GM12892 (cell line): Measurements from ENCODE around the gene PRTN3.
A peak's percentile ranks its signal among the peaks of the same experiment; 100 is the strongest.

Source experiments
- DNase-seq: peaks from one replicate; pipeline ENCODE4 v3.0.0; 2011; ENCODE audit not compliant: insufficient read length
- FAIRE-seq: peaks from 2 replicates; lab custom pipeline; 2011; peaks lifted over from hg19 to GRCh38; lab: Jason Lieb, UNC
- POLR2A ChIP-seq: IDR thresholded peaks from 2 replicates; pipeline ENCODE4 v1.6.1; 2011; ENCODE audit warnings: low read depth, low read length, control low read depth
- POLR2AphosphoS5 ChIP-seq: IDR thresholded peaks from 2 replicates; pipeline ENCODE4 v1.6.1; 2011; ENCODE audit warnings: low read depth, low read length, control low read depth
- TAF1 ChIP-seq: IDR thresholded peaks from 2 replicates; pipeline ENCODE4 v1.6.1; 2011; ENCODE audit warnings: low read depth, mild to moderate bottlenecking, control low read depth, low read length, borderline replicate concordance

The PRTN3 gene

DNA sequence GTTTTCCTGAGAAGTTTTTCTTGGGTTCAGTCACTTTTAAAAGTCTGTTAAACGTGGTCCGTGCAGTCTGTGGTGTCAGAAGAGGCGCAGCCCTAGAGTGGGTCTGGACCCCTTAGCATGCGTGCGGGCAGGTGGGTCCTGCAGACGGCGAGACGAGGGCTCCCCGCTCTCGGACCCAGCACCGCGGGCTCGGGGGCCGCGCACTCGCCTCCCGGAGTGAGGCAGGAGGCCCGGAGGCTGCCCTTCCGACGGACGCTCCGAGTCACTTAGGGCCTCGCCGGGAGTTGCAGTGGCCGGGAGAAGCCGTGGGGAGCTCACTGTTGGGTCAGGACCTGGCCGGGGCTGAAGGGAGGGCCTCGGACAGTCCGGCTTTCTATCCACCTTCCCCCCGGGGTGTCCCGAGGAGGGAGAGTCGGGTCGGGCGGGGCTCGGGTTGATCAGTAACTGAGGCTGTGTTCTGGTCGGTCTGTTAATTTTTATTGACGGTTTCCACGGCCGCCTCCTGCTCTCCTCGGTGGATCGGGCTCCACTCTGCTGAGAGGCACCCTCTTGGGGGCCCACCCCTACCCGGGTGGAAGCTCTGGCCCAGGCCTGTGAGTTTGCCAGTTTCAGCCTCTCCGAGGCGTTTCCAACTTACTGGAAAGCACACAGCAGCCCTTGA lies 42.3 kb upstream of the PRTN3 start:
- TF ChIP-seq TAF1 (no peak), POLR2A (0 out of 2 replicates have a peak, but pooled peaks have one; percentile 21)
- no peak for FAIRE-seq
- no peak for DNase-seq

DNA sequence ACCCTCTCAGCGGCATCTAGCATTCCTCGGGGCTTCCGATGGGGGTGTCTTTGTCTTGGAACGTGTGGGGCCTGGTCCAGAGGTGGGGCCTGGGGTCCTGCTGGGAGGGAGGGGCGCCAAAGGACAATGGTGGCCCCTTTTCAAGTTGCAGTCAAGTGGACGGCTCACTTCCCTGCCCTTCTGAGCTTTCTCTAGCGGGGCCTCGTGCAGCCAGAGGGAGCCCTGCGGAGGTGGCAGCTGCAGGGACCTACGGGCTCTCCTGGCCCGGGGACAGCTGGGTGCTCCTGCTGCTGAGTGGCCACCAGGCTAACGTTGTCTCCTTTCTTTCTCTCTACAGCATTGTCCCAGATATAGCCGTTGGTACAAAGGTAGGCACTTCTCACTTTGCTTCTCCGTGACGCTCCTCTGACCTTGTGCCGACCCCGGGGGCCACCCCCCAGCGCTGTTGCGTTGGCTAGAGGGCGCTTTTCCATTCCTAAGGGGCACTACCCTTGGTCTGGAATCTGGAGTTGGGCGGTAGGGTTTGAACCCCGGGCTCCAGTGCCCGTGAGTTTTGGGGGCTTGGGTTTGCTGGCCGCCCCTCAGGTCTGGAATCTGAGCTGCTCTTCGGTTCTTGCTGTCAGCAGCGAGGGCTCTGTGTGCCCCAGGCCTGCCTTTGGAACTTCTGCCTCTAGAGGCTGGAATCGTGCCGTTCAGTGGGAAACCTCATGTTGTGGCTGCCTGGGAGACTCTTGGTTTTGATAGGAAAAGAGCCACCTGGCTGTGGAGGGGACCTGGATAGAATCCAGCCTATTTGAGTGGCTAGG lies 41.5 kb upstream of the PRTN3 start:
- no peak for FAIRE-seq
- TF ChIP-seq POLR2A (no peak; the same call in 1 of the 2 replicates), TAF1 (no peak), POLR2AphosphoS5 (no peak)
- no peak for DNase-seq

DNA sequence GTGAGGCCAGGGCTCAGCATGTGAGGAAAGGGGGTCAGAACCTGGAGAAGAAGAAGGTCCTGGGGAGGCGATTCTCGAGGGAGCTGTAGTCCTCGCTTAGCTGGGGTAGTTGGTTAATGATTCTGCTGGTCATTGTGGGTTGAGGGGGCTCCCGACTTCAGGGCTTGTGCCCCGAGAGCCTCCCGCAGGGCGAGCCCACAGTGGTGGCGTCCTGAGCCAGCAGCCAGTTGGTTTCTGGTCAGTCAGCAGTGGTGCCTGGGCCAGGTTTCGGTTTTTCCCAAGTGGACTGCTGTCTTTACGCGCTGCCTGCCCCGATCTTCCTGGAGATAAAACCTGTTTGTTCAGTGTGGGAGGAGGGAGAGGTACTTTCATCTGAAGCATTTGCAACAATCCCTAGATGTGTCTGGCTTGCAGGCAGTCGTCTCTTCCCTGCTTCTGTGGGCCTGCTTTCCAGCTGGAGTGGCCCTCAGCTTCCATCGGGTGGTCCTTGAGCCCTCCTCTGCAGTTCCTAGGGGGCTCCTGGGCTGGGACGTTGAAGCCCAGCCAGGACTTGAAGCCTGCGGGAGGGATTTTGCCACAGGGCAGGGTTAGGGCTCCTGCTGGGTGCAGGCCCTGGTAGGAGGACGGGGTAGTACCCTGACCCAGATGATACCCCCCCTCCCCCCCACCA lies 40.3 kb upstream of the PRTN3 start:
- DNase-seq = no peak
- TF ChIP-seq POLR2AphosphoS5 = peak; percentile 5; the same call in 1 of the 2 replicates
- peak; percentile 38; the same call in 1 of the 2 replicates for TF ChIP-seq POLR2A
- no peak for TF ChIP-seq TAF1
- no peak for FAIRE-seq

DNA sequence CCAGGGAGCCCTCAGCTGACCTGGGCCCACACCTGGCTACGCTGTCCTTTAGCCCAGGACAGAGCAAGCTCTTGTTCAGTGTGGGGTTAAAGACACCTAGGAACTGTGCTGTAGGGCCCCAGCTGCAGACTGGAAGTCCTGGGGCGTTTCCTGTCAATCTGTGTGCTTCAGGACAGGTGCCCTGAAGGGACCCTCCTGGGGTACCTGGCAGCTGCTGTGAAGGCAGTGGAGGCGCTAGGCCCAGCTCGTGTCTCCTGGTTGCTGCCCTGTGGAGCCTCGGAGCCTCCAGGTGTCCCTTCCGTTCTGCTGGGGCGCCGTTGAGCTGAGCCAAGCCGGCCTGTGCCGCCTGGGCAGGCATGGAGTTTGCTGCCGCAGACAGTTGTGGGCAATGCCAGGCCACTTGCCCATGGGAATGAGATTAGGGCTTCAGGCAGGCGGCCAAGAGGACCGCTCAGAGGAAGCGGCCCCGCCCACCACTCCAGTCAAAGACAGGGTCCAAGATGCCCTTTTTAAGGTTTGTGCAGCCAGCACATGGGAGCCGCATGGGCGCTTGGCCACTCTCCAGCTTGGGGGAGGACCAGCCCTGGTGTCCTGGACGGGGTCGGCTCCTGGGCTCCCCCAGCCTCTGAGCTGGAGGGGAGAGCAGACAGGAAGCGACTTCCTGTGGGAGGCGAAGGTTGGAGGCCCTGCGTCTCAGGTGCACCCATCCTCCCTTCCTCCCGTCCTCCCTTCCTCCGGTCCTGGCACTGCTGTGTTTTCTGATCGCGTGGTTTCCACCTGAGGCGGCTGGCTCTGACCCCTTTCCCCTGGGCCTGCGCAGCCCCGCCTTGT lies 39.6 kb upstream of the PRTN3 start:
- no peak for DNase-seq

DNA sequence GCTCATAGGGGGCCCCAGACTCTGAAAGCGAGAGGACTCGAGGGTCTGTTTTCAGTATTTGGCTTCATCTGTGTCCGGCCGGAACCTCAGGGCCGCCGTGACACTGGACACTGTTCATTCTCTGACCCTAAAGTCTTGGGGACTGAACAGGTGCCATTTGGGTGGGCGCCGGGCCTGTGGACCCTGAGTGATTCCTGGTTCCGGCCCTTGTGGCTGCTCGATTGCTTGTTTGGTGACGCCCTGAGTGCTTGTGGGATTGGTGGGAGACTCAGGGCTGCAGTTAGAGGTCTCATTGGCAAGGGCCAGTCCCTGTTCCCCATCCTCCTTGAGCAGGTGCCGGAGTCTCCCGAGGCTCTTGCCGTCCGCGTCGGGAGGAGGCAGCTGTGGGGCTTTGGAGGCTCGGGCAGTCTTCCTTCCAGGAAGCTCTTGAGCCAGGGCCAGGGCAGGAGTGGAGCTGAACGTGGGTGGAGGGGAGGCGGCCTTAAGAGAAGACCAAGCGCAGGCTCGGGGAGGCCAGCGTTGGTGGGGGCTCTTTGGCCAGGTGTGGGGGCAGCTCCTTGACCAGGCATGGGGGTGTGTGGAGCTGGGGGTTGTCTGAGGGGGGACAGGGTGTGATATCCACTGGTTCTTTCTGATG lies 38.8 kb upstream of the PRTN3 start:
- FAIRE-seq (no peak), DNase-seq (no peak)
- TF ChIP-seq TAF1 (no peak), POLR2A (peak; percentile 18; the same call in 1 of the 2 replicates)

More for the DNA sequence above, 39.6 kb upstream of the PRTN3 start:
- peak; percentile 18; the same call in 1 of the 2 replicates for TF ChIP-seq POLR2A
- no peak for TF ChIP-seq TAF1
- FAIRE-seq = no peak

DNA sequence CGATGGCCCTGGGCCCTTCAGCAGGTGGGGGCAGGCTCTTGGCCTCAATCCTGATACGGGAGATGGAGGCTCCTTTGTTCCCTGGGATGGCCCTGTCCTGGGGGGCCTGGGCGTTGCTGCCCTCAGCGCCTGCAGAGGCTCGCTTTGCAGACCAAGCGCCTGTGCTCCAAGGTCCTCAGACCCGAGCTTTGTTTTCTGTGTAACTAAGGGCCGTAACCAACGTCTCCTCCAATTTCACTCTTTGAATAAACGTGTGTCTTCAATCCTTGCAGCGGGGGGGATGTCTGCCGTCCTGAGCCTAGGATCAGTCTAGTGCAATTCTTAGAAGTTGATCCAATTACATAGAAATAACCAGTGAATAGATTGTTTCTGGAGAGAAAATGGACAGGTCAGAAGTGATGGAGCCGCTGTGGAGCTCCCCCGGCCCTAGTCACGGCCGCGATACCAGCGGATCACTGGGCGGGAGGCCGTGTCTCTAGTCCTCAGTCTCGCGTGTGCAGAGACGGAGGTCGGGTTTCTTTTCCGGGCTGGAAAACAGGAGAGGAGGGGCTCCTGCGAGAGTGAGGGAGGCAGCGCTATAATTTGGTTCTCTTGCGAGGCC lies 38.2 kb upstream of the PRTN3 start:
- no peak for FAIRE-seq
- DNase-seq = no peak
- TF ChIP-seq POLR2AphosphoS5 (no peak), TAF1 (no peak)

DNA sequence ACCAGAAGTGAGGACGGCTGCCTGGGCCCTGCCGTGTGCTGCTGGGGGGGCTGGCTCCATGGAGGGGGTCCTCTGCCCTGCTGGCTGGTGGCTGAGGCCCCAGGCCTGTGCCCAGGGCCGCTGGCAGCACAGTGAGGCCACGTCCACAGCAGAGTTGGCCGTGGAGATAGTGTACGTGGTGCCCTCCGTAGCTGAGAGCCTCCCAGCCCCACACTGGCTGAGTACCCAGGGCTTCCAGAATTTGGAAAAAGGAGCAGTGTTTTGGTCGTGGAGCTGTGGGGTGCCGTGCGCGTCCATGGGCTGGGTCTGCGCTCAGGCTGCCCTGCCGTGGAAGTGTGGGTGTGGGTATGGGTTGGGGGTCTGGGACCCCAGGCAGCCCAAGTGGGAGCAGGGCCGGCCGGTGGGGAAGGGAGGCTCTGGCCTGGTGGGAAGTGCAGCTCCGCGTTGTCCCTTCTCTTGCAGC lies 37.7 kb upstream of the PRTN3 start:
- no peak for FAIRE-seq
- TF ChIP-seq POLR2AphosphoS5 = peak; percentile 41; the same call in 1 of the 2 replicates
- no peak for TF ChIP-seq POLR2A
- DNase-seq = no peak

DNA sequence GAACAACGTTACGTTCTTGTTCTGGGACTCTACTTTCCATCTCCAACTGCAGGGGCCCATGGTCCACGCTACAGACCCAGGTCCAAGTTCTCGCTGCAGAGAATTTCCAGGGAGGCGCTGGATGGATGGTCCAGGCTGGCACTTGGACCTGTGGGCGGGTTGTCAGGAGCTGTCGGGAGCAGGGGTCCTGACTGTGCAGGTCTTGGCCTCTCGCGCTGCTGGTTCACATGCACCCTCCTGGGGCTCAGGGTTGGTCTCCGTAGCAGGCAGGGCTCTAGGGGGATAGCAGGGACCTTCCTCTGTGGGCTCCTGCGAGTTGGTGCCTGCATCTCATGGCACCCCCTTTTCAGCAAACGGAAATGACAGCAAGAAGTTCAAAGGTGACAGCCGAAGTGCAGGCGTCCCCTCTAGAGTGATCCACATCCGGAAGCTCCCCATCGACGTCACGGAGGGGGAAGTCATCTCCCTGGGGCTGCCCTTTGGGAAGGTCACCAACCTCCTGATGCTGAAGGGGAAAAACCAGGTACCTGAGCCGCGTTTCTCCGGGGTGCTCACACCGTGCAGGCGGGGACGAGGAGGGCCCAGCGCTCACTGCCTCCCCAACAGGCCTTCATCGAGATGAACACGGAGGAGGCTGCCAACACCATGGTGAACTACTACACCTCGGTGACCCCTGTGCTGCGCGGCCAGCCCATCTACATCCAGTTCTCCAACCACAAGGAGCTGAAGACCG lies 36.9 kb upstream of the PRTN3 start:
- FAIRE-seq = no peak
- TF ChIP-seq POLR2AphosphoS5 = no peak; the same call in none of the 2 replicates
- 0 out of 2 replicates have a peak, but pooled peaks have one; percentile 3 for TF ChIP-seq POLR2A
- no peak for DNase-seq

DNA sequence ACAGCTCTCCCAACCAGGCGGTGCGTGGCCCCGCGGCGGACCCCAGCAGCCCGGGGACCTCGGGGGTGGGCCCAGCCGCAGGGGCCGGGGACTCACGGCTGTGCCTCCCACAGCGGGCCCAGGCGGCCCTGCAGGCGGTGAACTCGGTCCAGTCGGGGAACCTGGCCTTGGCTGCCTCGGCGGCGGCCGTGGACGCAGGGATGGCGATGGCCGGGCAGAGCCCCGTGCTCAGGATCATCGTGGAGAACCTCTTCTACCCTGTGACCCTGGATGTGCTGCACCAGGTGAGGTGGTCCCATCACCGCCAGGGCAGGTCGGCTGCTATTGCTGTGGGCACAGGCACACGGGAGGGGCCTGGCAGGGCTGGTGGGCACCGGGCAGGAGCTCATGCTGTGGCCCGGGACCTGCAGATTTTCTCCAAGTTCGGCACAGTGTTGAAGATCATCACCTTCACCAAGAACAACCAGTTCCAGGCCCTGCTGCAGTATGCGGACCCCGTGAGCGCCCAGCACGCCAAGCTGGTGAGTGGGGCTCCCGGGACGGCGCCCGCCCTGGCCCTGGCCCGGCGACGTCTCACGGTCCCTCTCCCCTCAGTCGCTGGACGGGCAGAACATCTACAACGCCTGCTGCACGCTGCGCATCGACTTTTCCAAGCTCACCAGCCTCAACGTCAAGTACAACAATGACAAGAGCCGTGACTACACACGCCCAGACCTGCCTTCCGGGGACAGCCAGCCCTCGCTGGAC lies 36.2 kb upstream of the PRTN3 start:
- DNase-seq (no peak), FAIRE-seq (no peak)
- TF ChIP-seq TAF1 = no peak
- TF ChIP-seq POLR2A = peak; percentile 19; the same call in 1 of the 2 replicates

DNA sequence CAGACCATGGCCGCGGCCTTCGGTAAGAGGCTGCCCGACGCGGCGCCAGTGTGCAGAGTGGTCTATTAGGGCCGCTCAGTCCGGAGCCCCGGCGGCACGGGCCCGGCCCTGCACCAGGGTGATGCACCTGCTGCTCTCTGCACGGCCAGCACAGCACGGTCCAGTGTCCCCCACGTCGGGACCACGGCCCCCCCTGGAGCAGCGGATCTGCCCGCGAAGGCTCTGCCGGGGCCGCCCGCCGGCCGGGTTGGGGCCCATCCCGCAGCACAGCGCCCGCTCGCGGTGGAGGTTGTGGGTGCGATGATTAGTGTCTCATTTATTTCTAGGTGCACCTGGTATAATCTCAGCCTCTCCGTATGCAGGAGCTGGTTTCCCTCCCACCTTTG lies 35.6 kb upstream of the PRTN3 start:
- FAIRE-seq = no peak
- TF ChIP-seq TAF1 (no peak), POLR2AphosphoS5 (no peak), POLR2A (no peak)
- DNase-seq = no peak
